GM20431 (cell line): Measurements from ENCODE around the gene SMIM24.
"Not testable (repeated sequence)": the region's sequence is repeated elsewhere in the genome, so short reads cannot be mapped to it uniquely, and the experiment has no call there.

ENCODE experiments used
- in situ Hi-C: fragments of 300-500 bp; cut with MseI, MboI; formaldehyde crosslinking; loops from one replicate; pipeline ENCODE4 v1.15.0; 2020; ENCODE audit warnings: low sequenced_read_pairs; ENCODE audit not compliant: unreplicated experiment

Gene SMIM24

GRCh38 chr19:3458229-3459088, 21.9 kb downstream of the SMIM24 start:
- in situ Hi-C loops = no loop called here

GRCh38 chr19:3457528-3458228, 22.6 kb downstream of the SMIM24 start:
- in situ Hi-C loops = no loop called here

- in situ Hi-C loops = no loop called here
Observed at GRCh38 chr19:3456925-3457527, 23.3 kb downstream of the SMIM24 start.

GRCh38 chr19:3455960-3456601, 24.2 kb downstream of the SMIM24 start:
- in situ Hi-C loops = no loop called here

GRCh38 chr19:3455393-3455955, 24.9 kb downstream of the SMIM24 start:
- in situ Hi-C loops = no loop called here

- in situ Hi-C loops = no loop called here
Observed at GRCh38 chr19:3454656-3455392, 25.5 kb downstream of the SMIM24 start.

GRCh38 chr19:3453840-3454239, 26.5 kb downstream of the SMIM24 start:
- in situ Hi-C loops = no loop called here

- in situ Hi-C loops = not testable (repeated sequence)
Observed at GRCh38 chr19:3452942-3453214, 27.4 kb downstream of the SMIM24 start.

GRCh38 chr19:3452171-3452941, 28.0 kb downstream of the SMIM24 start:
- in situ Hi-C loops = no loop called here

- in situ Hi-C loops = no loop called here
Observed at GRCh38 chr19:3451451-3451866, 28.9 kb downstream of the SMIM24 start.

- in situ Hi-C loops = no loop called here
Observed at GRCh38 chr19:3450796-3451411, 29.4 kb downstream of the SMIM24 start.

- in situ Hi-C loops = no loop called here
Observed at GRCh38 chr19:3448616-3449334, 31.6 kb downstream of the SMIM24 start.

- in situ Hi-C loops = not testable (repeated sequence)
Observed at GRCh38 chr19:3446657-3447056, 33.7 kb downstream of the SMIM24 start.

GRCh38 chr19:3444695-3445234, 35.6 kb downstream of the SMIM24 start:
- in situ Hi-C loops = no loop called here

GRCh38 chr19:3443840-3444694, 36.3 kb downstream of the SMIM24 start:
- in situ Hi-C loops = no loop called here

- in situ Hi-C loops = no loop called here
Observed at GRCh38 chr19:3442487-3443071, 37.7 kb downstream of the SMIM24 start.

GRCh38 chr19:3441986-3442329, 38.4 kb downstream of the SMIM24 start:
- in situ Hi-C loops = no loop called here
